OCI-LY3 (cell line): ENCODE results near the gene DUOXA1.
"Not testable (repeated sequence)": the region's sequence is repeated elsewhere in the genome, so short reads cannot be mapped to it uniquely, and the experiment has no call there.

ENCODE experiments used
- CTCF ChIP-seq: fragments of 200-600, 300-600 bp; sonication (generic); IDR thresholded peaks from 2 replicates; pipeline ENCODE4 v1.5.1; 2014; ENCODE audit warnings: antibody characterized with exemption, low read length, low read depth
- EZH2phosphoT487 ChIP-seq: fragments of 200-600 bp; shearing (Covaris generic); IDR thresholded peaks from 2 replicates; pipeline ENCODE4 v1.6.1; 2018; ENCODE audit warnings: antibody characterized with exemption, mixed run types, low read depth

- TF ChIP-seq CTCF, EZH2phosphoT487: not testable (repeated sequence)
Observed at GRCh38 chr15:45135705-45136377, 6.2 kb upstream of the DUOXA1 start.
